Fibroblast of skin of abdomen (primary cell): Measurements from ENCODE around the gene BTG4.

Experiments
- DNase-seq: peaks from one replicate; pipeline ENCODE4 v3.0.0-alpha.2; 2013

Gene BTG4

GRCh38 chr11:111537336-111537860, 25.2 kb upstream of the BTG4 start:
- no peak for DNase-seq

GRCh38 chr11:111535281-111535680, 23.1 kb upstream of the BTG4 start:
- DNase-seq, result no peak

- DNase-seq, result no peak
These were observed 20.2 kb upstream of the BTG4 start for GRCh38 chr11:111532365-111532709.

- peak; percentile 90 for DNase-seq
These were observed 19.6 kb upstream of the BTG4 start for GRCh38 chr11:111531687-111532364.

GRCh38 chr11:111531136-111531535, 18.9 kb upstream of the BTG4 start:
- peak; percentile 48 for DNase-seq

GRCh38 chr11:111530091-111530490, 17.9 kb upstream of the BTG4 start:
- DNase-seq, result peak; percentile 63

- DNase-seq, result no peak
These were observed 16.4 kb upstream of the BTG4 start for GRCh38 chr11:111528557-111528956.

- no peak for DNase-seq
These were observed 15.1 kb upstream of the BTG4 start for GRCh38 chr11:111527279-111527678.

GRCh38 chr11:111526501-111526900, 14.3 kb upstream of the BTG4 start:
- DNase-seq, result peak; percentile 75

- no peak for DNase-seq
These were observed 13.3 kb upstream of the BTG4 start for GRCh38 chr11:111525456-111525855.

- DNase-seq, result no peak
These were observed 11.9 kb upstream of the BTG4 start for GRCh38 chr11:111524056-111524455.

- DNase-seq, result no peak
These were observed 11.2 kb upstream of the BTG4 start for GRCh38 chr11:111523343-111523742.

- DNase-seq, result no peak
These were observed 10.2 kb upstream of the BTG4 start for GRCh38 chr11:111522426-111522825.

GRCh38 chr11:111521135-111521534, 8.9 kb upstream of the BTG4 start:
- DNase-seq, result no peak

GRCh38 chr11:111520560-111520959, 8.4 kb upstream of the BTG4 start:
- peak; percentile 65 for DNase-seq

- no peak for DNase-seq
These were observed 6.5 kb upstream of the BTG4 start for GRCh38 chr11:111518668-111519067.

GRCh38 chr11:111515591-111515990, 3.4 kb upstream of the BTG4 start:
- DNase-seq, result no peak

GRCh38 chr11:111514216-111515031, 2.2 kb upstream of the BTG4 start, which contains the start of gene HOATZ:
Gene HOATZ, plus strand, starts transcription at chr11:111514778. Its CDS starts 7 bp downstream, at chr11:111514785.
- no peak for DNase-seq

GRCh38 chr11:111513240-111513605, 1.0 kb upstream of the BTG4 start:
- DNase-seq, result no peak

- DNase-seq, result no peak
These were observed 1.9 kb downstream of the BTG4 start for GRCh38 chr11:111510311-111510710.

GRCh38 chr11:111502611-111503010, 9.6 kb downstream of the BTG4 start:
- DNase-seq, result no peak

GRCh38 chr11:111500481-111500880, 11.7 kb downstream of the BTG4 start:
- DNase-seq, result no peak

- DNase-seq, result no peak
These were observed 12.7 kb downstream of the BTG4 start for GRCh38 chr11:111499483-111499882.

- no peak for DNase-seq
These were observed 18.1 kb downstream of the BTG4 start for GRCh38 chr11:111494040-111494439.
